ENCODE results near the gene TMC2.

The TMC2 gene

DNA sequence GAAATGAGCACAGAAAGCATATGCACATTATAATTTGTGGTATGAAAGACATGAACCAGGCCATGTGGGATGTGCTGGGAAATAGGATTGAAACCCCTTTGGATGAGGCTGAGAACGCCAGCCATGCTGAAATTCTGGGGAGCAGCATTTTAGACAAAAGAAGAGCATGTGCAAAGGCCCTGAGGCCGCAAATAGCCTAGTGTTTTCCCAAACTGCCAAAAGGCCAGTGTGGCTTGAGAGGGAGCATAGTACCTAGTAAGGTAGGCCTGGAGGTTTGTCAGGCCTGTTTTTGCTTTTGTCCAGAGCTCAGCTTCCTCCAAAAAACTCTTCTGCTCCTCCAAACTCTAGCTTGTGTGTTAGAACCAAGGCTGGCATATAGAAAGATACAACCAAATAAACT, 58.7 kb downstream of the TMC2 start:
- no peak for DNase-seq

GRCh38 chr20:2596673-2597279, 60.4 kb downstream of the TMC2 start:
- DNase-seq: no peak

- peak; percentile 25 for DNase-seq
These were observed 63.1 kb downstream of the TMC2 start for GRCh38 chr20:2599288-2600006.

- no peak for DNase-seq
These were observed 65.8 kb downstream of the TMC2 start for GRCh38 chr20:2602046-2602735.

- no peak for DNase-seq
These were observed 66.4 kb downstream of the TMC2 start for GRCh38 chr20:2602746-2603145.

DNA sequence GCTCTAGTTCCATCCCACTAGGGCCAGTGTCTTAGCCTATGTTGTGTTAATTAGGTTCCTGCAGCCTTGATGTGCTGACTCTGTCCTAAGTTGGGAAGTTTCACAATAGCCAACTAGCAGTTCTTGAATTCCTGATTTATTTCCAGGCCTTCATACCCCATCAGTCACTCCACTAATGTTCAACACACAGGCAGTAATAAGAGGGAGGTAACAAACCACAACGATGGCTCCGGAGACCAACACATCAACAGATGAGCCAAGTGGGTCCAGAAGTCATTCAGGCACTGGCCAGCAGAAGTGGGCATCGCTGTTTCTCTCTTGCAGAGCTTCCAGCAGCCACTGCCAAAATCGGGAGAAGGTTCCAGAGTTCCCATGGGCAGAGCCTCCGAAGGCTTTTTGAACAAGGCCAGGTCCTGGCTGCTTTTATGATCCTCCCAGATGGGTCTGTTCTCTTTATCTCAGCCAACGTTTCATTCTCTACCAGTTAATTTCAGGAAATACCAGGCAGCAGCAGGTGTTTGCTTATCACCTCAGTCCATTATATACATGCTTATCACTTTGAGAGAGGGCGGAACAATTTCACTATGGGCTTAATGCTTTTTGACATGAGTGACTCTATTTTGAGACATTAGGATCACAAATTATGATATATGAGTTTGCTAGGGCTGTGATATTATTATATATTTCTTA, 67.6 kb downstream of the TMC2 start:
- no peak for DNase-seq

- DNase-seq: no peak
These were observed 68.1 kb downstream of the TMC2 start for GRCh38 chr20:2604506-2604835.

DNA sequence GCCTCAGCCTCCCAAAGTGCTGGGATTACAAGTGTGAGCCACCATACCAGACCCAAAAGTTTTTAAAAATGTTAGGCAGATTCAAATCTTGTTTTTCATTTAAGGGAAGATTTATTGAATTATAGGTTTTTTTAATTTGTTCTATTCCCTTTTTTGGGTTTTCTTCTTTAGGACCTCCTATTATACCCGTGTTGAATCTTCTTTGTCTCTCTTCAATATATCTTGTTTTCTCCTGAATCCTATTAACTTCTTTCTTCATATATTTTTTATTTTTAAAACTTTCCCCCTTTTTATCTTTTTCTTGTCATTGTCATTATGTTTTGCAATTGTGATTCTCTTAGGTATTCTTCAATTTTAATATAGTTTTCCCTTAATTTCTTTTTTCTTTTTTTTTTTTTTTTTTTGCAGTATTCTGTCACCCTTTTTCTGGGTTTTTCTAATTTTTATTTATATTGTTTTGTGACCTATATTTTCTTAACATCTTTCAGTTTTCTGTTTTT, 70.2 kb downstream of the TMC2 start:
- no peak for DNase-seq

GRCh38 chr20:2610326-2610725, 74.0 kb downstream of the TMC2 start:
- no peak for DNase-seq

GRCh38 chr20:2610941-2611720, 74.8 kb downstream of the TMC2 start:
- no peak for DNase-seq

- DNase-seq: no peak
These were observed 75.7 kb downstream of the TMC2 start for GRCh38 chr20:2612073-2612472.

DNA sequence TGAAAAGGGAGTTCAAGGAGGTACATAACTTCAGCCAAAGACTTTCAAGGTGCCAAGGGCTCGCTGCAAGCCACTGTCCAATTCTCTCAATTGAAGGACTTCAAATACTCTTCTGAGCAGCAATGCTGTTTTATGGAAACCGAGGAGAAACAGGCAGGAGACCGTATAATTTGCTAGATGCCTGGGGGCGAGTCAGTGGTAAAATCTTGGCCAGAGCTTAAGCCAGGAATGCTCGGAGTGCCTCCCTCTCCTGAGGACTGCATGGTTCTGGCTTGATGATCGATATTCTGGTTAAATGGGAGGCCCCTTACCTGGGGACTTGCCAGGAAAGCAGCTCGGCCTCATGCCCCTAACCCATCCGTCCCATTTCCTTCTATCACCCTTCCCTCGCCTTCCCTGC, 80.3 kb downstream of the TMC2 start:
- no peak for DNase-seq

DNA sequence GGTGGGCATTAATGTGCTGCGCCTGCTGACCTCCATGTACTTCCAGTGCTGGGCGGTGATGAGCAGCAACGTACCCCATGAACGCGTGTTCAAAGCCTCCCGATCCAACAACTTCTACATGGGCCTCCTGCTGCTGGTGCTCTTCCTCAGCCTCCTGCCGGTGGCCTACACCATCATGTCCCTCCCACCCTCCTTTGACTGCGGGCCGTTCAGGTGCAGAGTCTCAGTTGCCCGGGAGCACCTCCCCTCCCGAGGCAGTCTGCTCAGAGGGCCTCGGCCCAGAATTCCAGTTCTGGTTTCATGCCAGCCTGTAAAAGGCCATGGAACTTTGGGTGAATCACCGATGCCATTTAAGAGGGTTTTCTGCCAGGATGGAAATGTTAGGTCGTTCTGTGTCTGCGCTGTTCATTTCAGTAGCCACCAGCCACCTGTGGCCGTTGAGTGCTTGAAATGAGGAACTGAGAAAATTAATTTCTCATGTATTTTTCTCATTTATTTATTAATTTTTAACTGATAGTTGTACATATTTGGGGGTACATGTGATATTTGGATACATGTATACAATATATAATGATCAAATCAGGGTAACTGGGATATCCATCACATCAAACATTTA, 80.8 kb downstream of the TMC2 start:
- DNase-seq: no peak

DNA sequence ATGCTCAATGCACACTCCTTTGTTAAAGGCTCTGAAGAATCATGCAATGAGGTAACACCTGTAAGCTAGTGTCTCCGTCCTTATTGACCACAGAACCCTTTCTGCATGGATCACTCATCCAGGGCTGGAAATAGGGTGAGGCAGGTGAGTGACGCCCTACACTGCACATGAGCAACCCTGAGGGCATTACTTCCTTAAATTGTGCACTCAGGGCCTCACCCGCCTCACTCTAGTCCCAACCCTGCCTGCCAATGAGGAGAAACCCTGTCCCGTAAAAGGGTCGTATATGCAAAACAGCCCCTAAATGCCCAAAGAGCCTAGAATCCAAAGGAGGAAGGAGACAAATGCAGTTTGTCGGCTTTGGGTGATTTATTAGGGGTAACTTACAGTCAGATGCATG, 82.4 kb downstream of the TMC2 start:
- no peak for DNase-seq

- DNase-seq: no peak
These were observed 83.0 kb downstream of the TMC2 start for GRCh38 chr20:2619337-2619736.

GRCh38 chr20:2619961-2620595, 83.7 kb downstream of the TMC2 start:
- no peak for DNase-seq

- no peak for DNase-seq
These were observed 87.8 kb downstream of the TMC2 start for GRCh38 chr20:2624190-2624589.

- no peak for DNase-seq
These were observed 88.7 kb downstream of the TMC2 start for GRCh38 chr20:2625062-2625461.

- DNase-seq: no peak
These were observed 90.6 kb downstream of the TMC2 start for GRCh38 chr20:2626853-2627541.

DNA sequence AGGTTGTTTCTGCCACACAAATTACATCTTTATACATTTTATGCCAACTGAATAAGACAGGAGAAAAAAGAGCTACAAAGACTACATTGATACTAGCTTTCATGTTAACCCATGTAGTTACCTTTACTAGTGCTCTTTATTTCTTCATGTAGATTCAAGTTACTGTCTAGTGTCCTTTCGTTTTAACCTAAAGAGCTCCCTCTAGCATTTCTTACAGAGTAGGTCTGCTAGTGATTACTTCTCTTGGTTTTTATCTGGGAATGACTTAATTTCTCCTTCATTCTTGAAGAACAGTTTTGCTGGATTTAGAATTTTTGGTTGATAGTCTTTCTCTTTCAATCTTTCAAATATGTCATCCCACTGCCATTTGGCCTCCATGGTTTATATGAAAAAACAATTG, 94.9 kb downstream of the TMC2 start:
- peak; percentile 13 for DNase-seq

DNA sequence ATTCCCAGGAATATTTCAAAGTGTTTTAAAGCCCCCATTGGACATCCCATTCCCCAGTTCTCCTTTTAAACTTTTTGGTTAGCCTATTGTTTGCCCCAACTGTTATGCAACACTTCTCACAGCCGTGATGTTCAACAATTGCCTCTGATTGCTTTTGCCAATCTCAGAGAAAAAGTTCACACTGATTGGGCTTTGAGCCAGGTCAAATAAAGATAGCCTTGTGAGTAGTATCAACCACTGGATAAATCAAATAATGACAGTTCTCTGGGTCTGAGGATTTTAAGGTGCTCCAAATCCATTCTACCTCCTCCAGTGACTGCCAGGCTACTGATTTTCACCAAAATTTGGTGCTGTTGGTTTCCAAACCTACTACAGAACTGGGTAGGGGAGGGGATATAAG, 97.0 kb downstream of the TMC2 start:
- DNase-seq: no peak
